Adrenal gland (tissue), 12 donors: ENCODE data around the gene TNS3. TPM values are rescaled to one million over a fixed set of nuclear protein-coding genes. Genes with fewer than 3 reads are reported as not detected.
A peak's percentile ranks its signal among the peaks of the same experiment; 100 is the strongest.

Experiments
- DNase-seq, 7 donors: peaks; one replicate each; pipeline ENCODE4 v3.0.0-alpha.2; 2019 to 2020
- H3K27ac ChIP-seq, 5 donors: fragments of 200-600 bp; sonication (generic) in 4 of 5; 1 replicate in 3 of 5; 2 replicates in 2 of 5; pipeline versions ENCODE4 v1.5.1 to v1.8.0; 2016 to 2020; ENCODE audit warnings: mild to moderate bottlenecking in 1 of 5
- H3K27me3 ChIP-seq: fragments of 200-600 bp; 2 replicates; pipeline ENCODE4 v1.8.0; 2021
- H3K36me3 ChIP-seq, 2 donors: fragments of 200-600 bp; replicated peaks in 1 of 2; 1 replicate in 1 of 2; 2 replicates in 1 of 2; pipeline versions ENCODE4 v1.5.1 to v1.8.0; 2018 to 2022
- H3K4me1 ChIP-seq, 2 donors: fragments of 200-600 bp; replicated peaks in 1 of 2; 1 replicate in 1 of 2; 2 replicates in 1 of 2; pipeline versions ENCODE4 v1.5.1 to v1.8.0; 2018 to 2021
- H3K4me3 ChIP-seq, 4 donors: fragments of 200-600 bp; sonication (generic) in 3 of 4; one replicate each; pipeline ENCODE4 v1.5.1; 2016 to 2018
- H3K9me3 ChIP-seq, 3 donors: fragments of 200-600 bp; sonication (generic) in 1 of 3; replicated peaks in 1 of 3; 1 replicate in 2 of 3; 2 replicates in 1 of 3; pipeline versions ENCODE4 v1.5.1 to v1.8.0; 2016 to 2021
- CTCF ChIP-seq, 6 experiments: fragments of 450-650 bp in 4 of 6; fragments of 200-600 bp in 2 of 6; sonication (generic) in 1 of 6; IDR thresholded peaks; 1 replicate in 5 of 6; 2 replicates in 1 of 6; pipeline versions ENCODE4 v1.5.1 to v1.8.0; 2016 to 2021; ENCODE audit warnings: antibody characterized with exemption in 6 of 6, mild to moderate bottlenecking in 2 of 6, moderate library complexity in 1 of 6
- POLR2A ChIP-seq, 2 donors: fragments of 450-650 bp; IDR thresholded peaks; one replicate each; pipeline ENCODE4 v1.6.1; 2017; ENCODE audit warnings: antibody characterized with exemption in 2 of 2, mild to moderate bottlenecking in 2 of 2, moderate library complexity in 1 of 2
- WGBS, 4 donors: extraction: QIAGEN DNeasy Blood & Tissue Kit in 2 of 4; methylation state at CpG; one replicate each; pipeline versions ENCODE4 v1.1.5 to v1.1.7; 2013 to 2017; 5-methylcytosine and 5-hydroxymethylcytosine counted together
- intact Hi-C, 2 donors: fragments of 100-400 bp; cut with DNase I; formaldehyde crosslinking; loops; one replicate each; pipeline versions ENCODE4 v1.14.1 to v1.15.0; 2022 to 2023
- polyA plus RNA-seq, 3 donors: library from polyadenylated mRNA; stranded (reverse); fragments of 200-250 nt in 2 of 3; fragments of 350-450 nt in 1 of 3; fragmentation: Illumina TruSeq in 1 of 3; extraction: RNeasy Lipid Tissue Mini Kit (QIAGEN cat#74804) in 1 of 3; gene quantifications; one replicate each; pipeline ENCODE4 v1.2.3, GENCODE V29; 2013 to 2014
- total RNA-seq, 9 donors: library from RNA; depleted of rRNA in 4 of 9; stranded (reverse); fragments of >200 nt in 4 of 9; fragments of 120-200 nt in 1 of 9; fragmentation: NEBNext Ultra II Directional in 1 of 9; extraction: Animal tissue kit (Norgen Biotek cat#: 25700) in 1 of 9; gene quantifications; one replicate each; pipeline versions ENCODE4 v1.1.0 to v1.2.4, GENCODE V29; 2013 to 2023
- donor health status: healthy with polysubstance abuse.
- donor health status: Bipolar disorder and iron deficiency.
- donor health status: DM: yes; HTN: yes; CAD: no.
- donor health status: DM: no; HTN: no; CAD: no.
- donor health status: DM: no; HTN: no; CAD: no.
- donor health status: DM: yes; HTN: yes; CAD: no.

Gene TNS3
- total and polyA plus RNA-seq, 12 donors: 21.0 to 188 (median 99.8) TPM

GRCh38 chr7:47302560-47302959 lies 279.4 kb downstream of the TNS3 start:
- H3K27ac ChIP-seq: no peak overlapping the region
- no peaks in the 10 kb centered on the region for H3K27me3 ChIP-seq
- intact Hi-C loops: no loop called here
- no peak for TF ChIP-seq CTCF (IDR thresholded peaks at IDR 0.05)
- no peak for TF ChIP-seq POLR2A (IDR thresholded peaks at IDR 0.05)
- DNase-seq: no peak
- no peaks in the 10 kb centered on the region for H3K4me1 ChIP-seq
- H3K9me3 ChIP-seq: no peaks in the 10 kb centered on the region
- WGBS, 4 donors: 64 to 71% (median 67%) methylated on average over 3 of the region's 3 CpGs
- H3K36me3 ChIP-seq: peaks cover 0 to 48% of the 10 kb centered on the region in 2 donors
- no peak overlapping the region for H3K4me3 ChIP-seq

- peaks cover 0 to 56% of the 10 kb centered on the region in 2 donors for H3K36me3 ChIP-seq
- intact Hi-C loops: no loop called here
- H3K27me3 ChIP-seq: no peaks in the 10 kb centered on the region
- TF ChIP-seq POLR2A (IDR thresholded peaks at IDR 0.05): no peak
- no peak for TF ChIP-seq CTCF (IDR thresholded peaks at IDR 0.05)
- H3K4me3 ChIP-seq: no peak overlapping the region
- no peaks in the 10 kb centered on the region for H3K4me1 ChIP-seq
- 89 to 96% (median 94%) methylated on average over 10 of the region's 10 CpGs for WGBS, 4 donors
- DNase-seq: no peak
- H3K9me3 ChIP-seq: no peaks in the 10 kb centered on the region
- H3K27ac ChIP-seq: no peak overlapping the region
Measured at GRCh38 chr7:47301657-47302295, 280.1 kb downstream of the TNS3 start.

GRCh38 chr7:47301105-47301477 lies 280.8 kb downstream of the TNS3 start:
- 83 to 89% (median 87%) methylated on average over 6 of the region's 6 CpGs for WGBS, 4 donors
- intact Hi-C loops: no loop called here
- Histone ChIP-seq H3K4me1 (peaks cover 0 to under 1% of the 10 kb centered on the region in 2 donors), H3K36me3 (peaks cover 0 to 63% of the 10 kb centered on the region in 2 donors), H3K27me3 (no peaks in the 10 kb centered on the region), H3K9me3 (no peaks in the 10 kb centered on the region), H3K27ac (no peak overlapping the region), H3K4me3 (no peak overlapping the region)
- DNase-seq: no peak
- no peak for TF ChIP-seq CTCF (IDR thresholded peaks at IDR 0.05)
- TF ChIP-seq POLR2A (IDR thresholded peaks at IDR 0.05): no peak

GRCh38 chr7:47300472-47301104 lies 281.3 kb downstream of the TNS3 start:
- Histone ChIP-seq H3K27ac (no peak overlapping the region), H3K4me3 (no peak overlapping the region), H3K9me3 (no peaks in the 10 kb centered on the region), H3K4me1 (peaks cover 0 to 5% of the 10 kb centered on the region in 2 donors), H3K36me3 (peaks cover 0 to 68% of the 10 kb centered on the region in 2 donors), H3K27me3 (no peaks in the 10 kb centered on the region)
- 91 to 96% (median 95%) methylated on average over 11 of the region's 11 CpGs for WGBS, 4 donors
- DNase-seq: peak in 1 of 7 donors; percentile 9
- intact Hi-C loops: no loop called here
- TF ChIP-seq POLR2A (IDR thresholded peaks at IDR 0.05) (no peak), CTCF (IDR thresholded peaks at IDR 0.05) (no peak)
